Lower leg skin (tissue), 4 donors: ENCODE results near the gene RAB43. TPM values are rescaled to one million over a fixed set of nuclear protein-coding genes. Genes with fewer than 3 reads are reported as not detected.
A peak's percentile ranks its signal among the peaks of the same experiment; 100 is the strongest.
"Not testable (repeated sequence)": the region's sequence is repeated elsewhere in the genome, so short reads cannot be mapped to it uniquely, and the experiment has no call there.

ENCODE experiments used
- DNase-seq, 2 donors: peaks; one replicate each; pipeline ENCODE4 v3.0.0-alpha.2; 2019; ENCODE audit warnings: low spot score in 2 of 2
- H3K4me3 ChIP-seq: fragments of 200-600 bp; sonication (generic); 2 replicates; pipeline ENCODE4 v1.5.1; 2017; ENCODE audit warnings: mild to moderate bottlenecking, low read depth; ENCODE audit not compliant: poor library complexity, severe bottlenecking
- CTCF ChIP-seq, 3 donors: fragments of 450-650 bp; IDR thresholded peaks; one replicate each; pipeline ENCODE4 v1.5.1; 2016; ENCODE audit warnings: antibody characterized with exemption in 3 of 3, mild to moderate bottlenecking in 3 of 3, moderate library complexity in 2 of 3
- POLR2A ChIP-seq, 2 donors: fragments of 450-650 bp; IDR thresholded peaks; one replicate each; pipeline ENCODE4 v1.6.1; 2016 to 2017; ENCODE audit warnings: antibody characterized with exemption in 2 of 2, mild to moderate bottlenecking in 1 of 2, moderate library complexity in 1 of 2
- WGBS, 2 donors: methylation state at CpG; one replicate each; pipeline ENCODE4 v1.1.5; 2018; 5-methylcytosine and 5-hydroxymethylcytosine counted together
- intact Hi-C: fragments of 100-400 bp; cut with DNase I; formaldehyde crosslinking; loops from one replicate; pipeline ENCODE4 v1.15.0; 2023; ENCODE audit warnings: low total_unique reads
- total RNA-seq, 4 donors: library from RNA; depleted of rRNA; stranded (reverse); fragments of >200 nt; gene quantifications; one replicate each; pipeline ENCODE4 v1.1.0, GENCODE V29; 2016

RAB43 gene
- 10 to 100 TPM in 3 of 4 donors, 1 to 10 TPM in 1; 5.4 to 12.1 (median 11.2) TPM for total RNA-seq

GRCh38 chr3:129121792-129122411, at the start of gene RAB43:
RAB43 (minus strand) TSS chr3:129121804; CDS start chr3:129121489, 315 bp downstream.
- peak; percentile 83 to 98 for DNase-seq
- WGBS, 2 donors, result 2 to 8% methylated on average over 45 to 49 of the region's 60 CpGs
- intact Hi-C loops, result no loop called here

GRCh38 chr3:129166579-129167332, 45.2 kb upstream of the RAB43 start:
- no peak for TF ChIP-seq POLR2A (IDR thresholded peaks at IDR 0.05)
- no peak for TF ChIP-seq CTCF (IDR thresholded peaks at IDR 0.05)
- DNase-seq, result no peak
- 82 to 89% methylated on average over 15 of the region's 15 CpGs for WGBS, 2 donors

More at GRCh38 chr3:129121792-129122411, at the start of gene RAB43:
- no peak for TF ChIP-seq POLR2A (IDR thresholded peaks at IDR 0.05)
- no peak for TF ChIP-seq CTCF (IDR thresholded peaks at IDR 0.05)
- H3K4me3 ChIP-seq, result peak within 1 kb of the TSS; percentile 72

GRCh38 chr3:129165594-129165993, 44.0 kb upstream of the RAB43 start:
- H3K4me3 ChIP-seq, intact Hi-C loops, DNase-seq: not testable (repeated sequence)
- WGBS, 2 donors, result 89 to 95% methylated on average over 8 of the region's 8 CpGs

More at GRCh38 chr3:129166579-129167332, 45.2 kb upstream of the RAB43 start:
- intact Hi-C loops, result no loop called here
- H3K4me3 ChIP-seq, result no peak overlapping the region

GRCh38 chr3:129164500-129164899, 42.9 kb upstream of the RAB43 start:
- DNase-seq, result no peak
- no peak overlapping the region for H3K4me3 ChIP-seq
- intact Hi-C loops, result no loop called here
- no peak for TF ChIP-seq POLR2A (IDR thresholded peaks at IDR 0.05)
- TF ChIP-seq CTCF (IDR thresholded peaks at IDR 0.05), result no peak
- 85 to 92% methylated on average over 7 of the region's 7 CpGs for WGBS, 2 donors

- no peak overlapping the region for H3K4me3 ChIP-seq
- intact Hi-C loops, result no loop called here
- whole genome bisulfite sequencing, 2 donors, result 46 to 57% methylated on average over 5 of the region's 5 CpGs
- TF ChIP-seq POLR2A (IDR thresholded peaks at IDR 0.05) (no peak), CTCF (IDR thresholded peaks at IDR 0.05) (no peak)
- no peak for DNase-seq
These were observed 41.4 kb upstream of the RAB43 start for GRCh38 chr3:129162729-129163579.

GRCh38 chr3:129161860-129162271, 40.3 kb upstream of the RAB43 start:
- intact Hi-C loops, result no loop called here
- peak in 1 of 2 donors; percentile 23 for DNase-seq
- peak overlapping the region; percentile 51 for H3K4me3 ChIP-seq
- 2 to 3% methylated on average over 12 of the region's 12 CpGs for WGBS, 2 donors
- TF ChIP-seq POLR2A (IDR thresholded peaks at IDR 0.05), result no peak
- no peak for TF ChIP-seq CTCF (IDR thresholded peaks at IDR 0.05)
